SU-DHL-6 (cell line): ENCODE results near the gene ANAPC10.

ENCODE experiments used
- CTCF ChIP-seq: fragments of 200-600 bp; sonication (generic); IDR thresholded peaks from one replicate; pipeline ENCODE4 v1.5.1; 2017; ENCODE audit warnings: antibody characterized with exemption, mild to moderate bottlenecking, low read length, moderate library complexity; ENCODE audit not compliant: insufficient read depth, poor library complexity, severe bottlenecking
- EZH2phosphoT487 ChIP-seq: fragments of 200-600 bp; sonication (generic), shearing (Covaris generic); conservative IDR thresholded peaks from 2 replicates; pipeline ENCODE4 v1.6.1; 2018; ENCODE audit warnings: mild to moderate bottlenecking, antibody characterized with exemption, low read length, moderate library complexity, mixed read lengths

GRCh38 chr4:144970597-144970996 lies 127.4 kb downstream of the ANAPC10 start:
- no peak for TF ChIP-seq CTCF
- no peak for TF ChIP-seq EZH2phosphoT487
